GM12872 (cell line): ENCODE measurements around the gene RAB5A.

ENCODE experiments used
- TF ChIP-seq, protein P1 (sequence below): IDR thresholded peaks from 3 replicates; pipeline ENCODE4 v1.5.1; 2011; ENCODE audit warnings: low read depth, mild to moderate bottlenecking, low read length, moderate library complexity; ENCODE audit not compliant: insufficient read depth

Gene RAB5A

DNA sequence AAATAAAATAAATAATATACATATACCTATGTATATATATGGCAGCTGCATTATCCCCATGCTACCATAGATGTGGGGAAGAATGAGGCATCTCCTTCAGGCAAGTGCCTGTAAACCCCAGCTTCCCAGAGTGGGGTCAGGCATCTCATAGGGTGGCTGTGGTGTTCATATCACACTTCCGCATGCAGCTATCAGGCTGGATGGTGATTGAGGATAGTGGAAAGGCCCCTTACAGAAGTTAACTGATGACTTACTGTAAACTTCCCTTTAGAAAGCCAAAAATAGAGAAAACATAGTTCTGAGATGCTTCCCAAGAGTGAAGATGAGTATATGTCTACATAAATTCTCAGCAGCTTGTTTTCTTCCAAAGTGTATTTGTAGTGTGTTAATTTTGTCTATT lies 68.6 kb downstream of the RAB5A start:
- TF ChIP-seq, protein P1, sequence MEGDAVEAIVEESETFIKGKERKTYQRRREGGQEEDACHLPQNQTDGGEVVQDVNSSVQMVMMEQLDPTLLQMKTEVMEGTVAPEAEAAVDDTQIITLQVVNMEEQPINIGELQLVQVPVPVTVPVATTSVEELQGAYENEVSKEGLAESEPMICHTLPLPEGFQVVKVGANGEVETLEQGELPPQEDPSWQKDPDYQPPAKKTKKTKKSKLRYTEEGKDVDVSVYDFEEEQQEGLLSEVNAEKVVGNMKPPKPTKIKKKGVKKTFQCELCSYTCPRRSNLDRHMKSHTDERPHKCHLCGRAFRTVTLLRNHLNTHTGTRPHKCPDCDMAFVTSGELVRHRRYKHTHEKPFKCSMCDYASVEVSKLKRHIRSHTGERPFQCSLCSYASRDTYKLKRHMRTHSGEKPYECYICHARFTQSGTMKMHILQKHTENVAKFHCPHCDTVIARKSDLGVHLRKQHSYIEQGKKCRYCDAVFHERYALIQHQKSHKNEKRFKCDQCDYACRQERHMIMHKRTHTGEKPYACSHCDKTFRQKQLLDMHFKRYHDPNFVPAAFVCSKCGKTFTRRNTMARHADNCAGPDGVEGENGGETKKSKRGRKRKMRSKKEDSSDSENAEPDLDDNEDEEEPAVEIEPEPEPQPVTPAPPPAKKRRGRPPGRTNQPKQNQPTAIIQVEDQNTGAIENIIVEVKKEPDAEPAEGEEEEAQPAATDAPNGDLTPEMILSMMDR: no peak

DNA sequence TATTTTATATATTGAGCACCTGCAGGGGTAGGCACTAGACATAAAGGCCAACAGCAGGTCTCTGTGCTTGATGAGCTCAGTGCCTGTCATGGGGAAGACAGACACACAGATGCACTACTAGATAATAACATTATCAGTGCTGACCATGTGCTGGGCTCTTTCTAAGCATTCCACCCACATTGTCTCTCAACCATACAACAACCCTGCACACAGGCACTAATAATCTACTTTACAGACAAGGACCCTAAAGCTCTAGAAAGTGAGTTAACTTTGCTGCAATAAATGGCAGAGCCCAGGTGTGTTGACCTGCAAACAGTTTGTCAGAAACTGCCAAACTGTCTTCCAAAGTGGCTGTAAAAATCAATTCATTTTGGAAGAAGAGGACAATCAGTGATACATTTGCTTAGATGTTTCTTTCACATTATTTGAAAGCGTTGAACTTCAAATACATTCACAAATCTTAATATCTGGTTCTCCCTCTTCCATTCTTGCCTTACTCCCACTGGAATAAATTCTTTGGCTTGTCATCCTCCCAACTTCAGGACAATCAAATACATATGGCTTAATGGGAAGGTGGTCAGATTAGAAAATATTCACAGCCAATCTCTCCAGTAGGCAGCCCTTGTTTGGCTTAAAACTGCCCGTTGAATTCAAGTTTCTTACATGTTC lies 76.2 kb downstream of the RAB5A start:
- TF ChIP-seq, protein P1: no peak

DNA sequence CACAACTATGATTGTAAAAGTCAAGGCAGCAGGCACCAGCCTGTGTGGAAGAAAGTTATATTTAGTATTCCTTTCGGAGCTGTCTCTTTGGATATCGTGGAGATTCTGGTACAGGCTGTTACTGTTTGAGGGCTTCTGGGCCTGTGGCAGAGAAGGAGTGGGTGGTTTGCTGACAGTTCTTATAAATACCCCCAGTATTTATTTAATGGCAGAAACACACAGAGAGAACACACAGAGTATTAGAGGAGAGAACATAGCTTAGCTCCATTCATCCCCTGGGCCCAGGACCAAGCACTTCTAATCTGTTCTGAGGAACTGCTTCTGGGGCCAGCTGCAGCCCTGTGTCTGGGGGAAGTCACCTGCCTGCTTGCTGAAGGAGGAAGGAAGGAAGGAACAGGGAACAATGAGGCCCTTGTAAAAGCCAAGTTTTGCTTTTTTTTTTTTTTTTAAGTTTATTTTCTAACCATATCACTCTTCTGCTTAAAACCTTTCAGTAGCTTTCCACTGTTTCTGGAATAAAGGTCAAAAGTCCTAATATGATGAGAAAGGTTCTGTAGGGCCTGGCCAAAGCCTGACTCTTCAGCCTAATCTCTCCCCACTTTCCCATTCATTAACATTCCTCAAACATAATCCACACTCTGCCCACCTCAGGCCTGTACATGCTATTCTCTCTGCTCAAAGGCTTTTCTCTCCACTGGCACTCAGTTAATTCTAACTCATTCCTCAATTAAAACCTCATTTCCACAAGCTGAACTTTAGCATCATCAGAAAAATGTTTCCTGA lies 76.9 kb downstream of the RAB5A start:
- TF ChIP-seq, protein P1: no peak

DNA sequence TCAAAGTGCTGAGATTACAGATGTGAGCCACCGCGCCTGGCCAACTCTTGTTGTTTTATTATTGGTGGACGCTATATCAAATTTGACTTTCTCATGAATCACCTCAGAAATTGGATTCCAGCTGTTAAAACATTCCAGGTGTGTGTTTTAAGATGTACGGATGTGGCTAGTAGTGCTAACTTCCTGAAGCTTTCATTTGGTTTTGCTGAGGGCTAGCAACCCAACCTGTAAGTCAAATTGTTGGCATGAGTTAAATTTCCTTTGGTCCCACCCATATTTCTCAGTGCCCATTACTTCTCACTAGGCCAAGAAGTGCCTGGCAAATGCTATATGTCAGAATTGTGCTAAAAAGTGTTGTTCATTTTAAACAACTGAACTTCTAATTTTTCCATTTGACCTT lies 80.2 kb downstream of the RAB5A start:
- TF ChIP-seq, protein P1: no peak

DNA sequence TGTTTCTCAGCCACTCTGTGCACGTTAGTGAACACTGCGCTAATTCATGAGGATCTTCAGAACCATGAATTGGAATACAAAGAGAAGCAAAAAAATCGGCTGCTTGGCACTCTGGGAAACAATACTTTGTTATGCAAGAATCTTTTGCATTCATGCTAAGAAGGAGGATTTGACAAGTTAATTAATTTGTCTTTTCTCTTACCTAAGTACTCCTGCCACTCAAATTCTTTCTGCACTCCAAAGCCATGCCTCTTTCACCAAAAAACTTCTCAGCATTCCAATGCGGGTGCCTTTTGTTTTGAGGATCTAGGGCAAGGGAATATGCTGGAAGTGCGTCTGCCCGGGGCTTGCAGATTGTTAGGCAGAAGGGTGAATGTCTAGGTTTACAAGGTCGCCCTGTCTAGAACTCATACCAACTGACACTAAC lies 82.0 kb downstream of the RAB5A start:
- TF ChIP-seq, protein P1: no peak
